SKM-1 treated with dmso at 0.1 percent for 144 hours (cell line): ENCODE results near the gene CCR1.
"Not testable (repeated sequence)": the region's sequence is repeated elsewhere in the genome, so short reads cannot be mapped to it uniquely, and the experiment has no call there.

Experiments
- DNase-seq: peaks from one replicate; lab custom pipeline; 2025; ENCODE audit not compliant: unreplicated experiment; lab: John Stamatoyannopoulos, UW

The CCR1 gene

GRCh38 chr3:46184469-46184868, 23.6 kb downstream of the CCR1 start:
- DNase-seq = no peak

- no peak for DNase-seq
These were observed 24.8 kb downstream of the CCR1 start for GRCh38 chr3:46183330-46183729.

GRCh38 chr3:46168583-46169345, 39.3 kb downstream of the CCR1 start:
- no peak for DNase-seq

- DNase-seq = no peak
These were observed 44.5 kb downstream of the CCR1 start for GRCh38 chr3:46163556-46164041.

- DNase-seq = no peak
These were observed 45.0 kb downstream of the CCR1 start for GRCh38 chr3:46162975-46163555.

- DNase-seq = not testable (repeated sequence)
These were observed 50.4 kb downstream of the CCR1 start for GRCh38 chr3:46157685-46158084.

- no peak for DNase-seq
These were observed 53.8 kb downstream of the CCR1 start for GRCh38 chr3:46154311-46154710.
